Activated CD4-positive, alpha-beta memory T cell treated with anti-CD3 and anti-CD28 coated beads, Interleukin-2, amount 10 ng/mL, durations not matched to agents 7 days and 5 days (primary cell): ENCODE measurements around the gene RBM12. TPM values are rescaled to one million over a fixed set of nuclear protein-coding genes. Genes with fewer than 3 reads are reported as not detected.

Experiments used
- CTCF ChIA-PET: fragments of 350-600 bp; sonication (Branson Sonifier 250); formaldehyde crosslinking; loops from one replicate; lab custom pipeline; 2021; ENCODE audit warnings: antibody characterized with exemption, inconsistent platforms; lab: Charles Lee
- POLR2A ChIA-PET: fragments of 350-600 bp; sonication (Branson Sonifier 250); formaldehyde crosslinking; loops from one replicate; lab custom pipeline; 2021; ENCODE audit warnings: antibody characterized with exemption; lab: Charles Lee
- DNase-seq: peaks from one replicate; pipeline ENCODE4 v3.0.0-alpha.2; 2020
- H3K27ac Mint-ChIP-seq: one replicate; pipeline ENCODE4 v1.8.0; 2021; ENCODE audit warnings: mild to moderate bottlenecking, mixed read lengths
- H3K27me3 Mint-ChIP-seq: one replicate; pipeline ENCODE4 v1.8.0; 2021; ENCODE audit warnings: mixed read lengths
- H3K36me3 Mint-ChIP-seq: one replicate; pipeline ENCODE4 v1.8.0; 2021; ENCODE audit warnings: low read depth, mixed read lengths
- H3K4me1 Mint-ChIP-seq: one replicate; pipeline ENCODE4 v1.8.0; 2021; ENCODE audit warnings: mixed read lengths
- H3K4me3 Mint-ChIP-seq: one replicate; pipeline ENCODE4 v1.8.0; 2021; ENCODE audit warnings: mild to moderate bottlenecking, mixed read lengths
- H3K9me3 Mint-ChIP-seq: one replicate; pipeline ENCODE4 v1.8.0; 2021; ENCODE audit warnings: mixed read lengths
- total RNA-seq, 2 experiments: library from RNA; stranded (reverse); gene quantifications; one replicate each; pipeline ENCODE4 v1.2.3, GENCODE V29; 2021

Gene RBM12
- total RNA-seq, 2 experiments from 2014 or later: 115 to 116 TPM

DNA sequence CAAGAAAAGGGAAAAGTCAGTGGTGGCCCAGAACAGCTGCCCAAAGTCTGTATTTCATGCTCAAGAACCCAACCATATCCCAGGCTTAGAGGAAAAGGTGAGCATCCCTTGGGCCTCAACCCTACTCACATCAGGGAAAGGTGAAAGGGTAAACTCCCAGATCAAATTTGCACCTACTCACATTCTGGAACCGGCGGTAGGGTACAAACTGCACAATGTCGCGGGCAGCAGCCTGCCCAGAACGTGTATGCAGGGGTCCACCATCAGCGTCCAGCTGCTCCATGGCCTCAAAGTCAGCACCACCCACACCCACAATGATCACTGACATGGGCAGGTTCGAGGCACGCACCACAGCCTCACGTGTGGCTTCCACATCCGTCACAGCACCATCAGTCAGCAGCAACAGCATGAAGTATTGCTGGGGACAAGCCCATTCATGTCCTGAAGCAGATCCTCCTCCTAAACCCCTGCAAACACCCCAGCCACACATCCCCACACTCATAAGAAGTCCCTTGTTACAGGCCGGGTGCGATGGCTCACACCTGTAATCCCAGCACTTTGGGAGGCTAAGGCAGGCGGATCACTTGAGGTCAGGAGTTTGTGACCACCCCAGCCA lies 38.2 kb downstream of the RBM12 start:
- no peak for DNase-seq
- Mint-ChIP-seq H3K4me3 (no peak overlapping the region), H3K27ac (no peak overlapping the region), H3K4me1 (no peaks in the 10 kb centered on the region), H3K27me3 (no peaks in the 10 kb centered on the region), H3K9me3 (no peaks in the 10 kb centered on the region), H3K36me3 (peaks cover 41% of the 10 kb centered on the region)
- POLR2A ChIA-PET: interaction anchor here (1.5 kb wide), 1 partner anchor 38 kb away, joined by 8 read pairs; the partner anchor contains the start of genes CPNE1 and RBM12
- CTCF ChIA-PET: no interaction called here

DNA sequence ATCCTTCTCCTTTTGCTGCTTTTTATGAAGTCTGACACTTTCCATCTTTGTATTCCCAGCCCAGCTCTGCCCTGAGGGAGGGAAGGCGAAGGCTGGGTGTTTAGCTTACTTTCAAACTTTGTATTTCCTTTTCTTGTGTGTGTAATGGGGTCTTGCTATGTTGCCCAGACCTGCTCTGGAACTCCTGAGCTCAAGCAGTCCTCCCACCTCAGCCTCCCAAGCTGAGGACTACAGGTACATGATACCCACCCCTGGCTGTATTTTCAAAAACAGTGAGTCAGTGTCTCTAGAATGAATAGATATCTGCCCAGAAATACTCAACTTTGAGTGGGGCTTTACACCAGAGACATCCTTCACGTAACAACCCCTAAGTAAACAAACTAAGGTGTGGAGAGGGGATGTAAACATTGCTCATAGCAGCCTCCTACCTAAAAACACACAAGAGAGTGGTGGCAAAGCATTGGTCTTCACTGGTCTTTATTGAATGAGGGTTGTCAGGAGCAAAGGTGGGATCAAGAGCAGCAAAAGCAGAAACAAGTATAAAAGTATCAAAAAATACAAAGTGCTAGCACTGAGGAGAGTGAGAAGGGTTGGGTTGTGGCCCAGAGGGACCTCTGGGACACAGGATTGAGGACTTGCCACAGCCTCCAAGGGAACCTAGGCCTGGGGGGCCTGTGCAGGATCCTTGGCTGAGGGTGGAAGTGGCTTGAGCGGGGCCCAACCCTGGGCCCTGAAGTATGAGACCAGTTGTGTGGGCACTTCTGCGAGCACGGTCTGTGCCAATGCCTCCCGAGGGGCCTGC lies 38.9 kb downstream of the RBM12 start:
- Mint-ChIP-seq H3K4me1 (no peaks in the 10 kb centered on the region), H3K27ac (peak overlapping the region; percentile 28), H3K9me3 (no peaks in the 10 kb centered on the region), H3K36me3 (peaks cover 39% of the 10 kb centered on the region), H3K27me3 (no peaks in the 10 kb centered on the region), H3K4me3 (no peak overlapping the region)
- ChIA-PET POLR2A (interaction anchor here (1.5 kb wide), 2 partner anchors 36 to 39 kb away, joined by 4 to 8 read pairs; partner anchors contain the start of genes CPNE1 and RBM12), CTCF (no interaction called here)
- DNase-seq: no peak

DNA sequence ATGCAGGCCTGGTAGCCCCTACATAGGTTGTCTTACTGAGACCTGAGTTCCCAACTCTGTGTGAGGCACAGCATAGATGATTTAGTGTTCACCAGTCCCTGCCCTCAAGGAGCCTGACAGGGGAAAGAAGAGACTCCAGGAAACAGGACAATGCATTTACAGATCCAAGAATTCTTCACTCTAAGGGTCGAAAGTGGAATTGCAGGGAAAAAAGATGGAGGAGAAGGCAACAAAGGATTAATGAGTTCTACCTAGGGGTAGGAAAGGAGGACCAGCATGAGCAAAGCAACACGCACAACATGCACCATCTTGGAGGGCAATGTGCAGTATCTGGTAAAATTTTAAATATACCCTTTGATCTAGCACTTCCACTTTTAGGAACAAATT lies 43.1 kb downstream of the RBM12 start:
- Mint-ChIP-seq H3K36me3 (peaks cover 16% of the 10 kb centered on the region), H3K9me3 (no peaks in the 10 kb centered on the region), H3K27ac (no peak overlapping the region), H3K4me3 (no peak overlapping the region), H3K27me3 (no peaks in the 10 kb centered on the region), H3K4me1 (peaks cover 35% of the 10 kb centered on the region)
- POLR2A ChIA-PET: interaction anchor here (6.6 to 9.0 kb wide), 2 partner anchors 41 to 120 kb away, joined by 77 to 198 read pairs; partner anchors contain the start of genes CPNE1, RBM12 and RBM39
- CTCF ChIA-PET: interaction anchor here (2.1 kb wide), 1 partner anchor 19 kb away, joined by 4 read pairs; no protein-coding TSS in a partner anchor
- no peak for DNase-seq

DNA sequence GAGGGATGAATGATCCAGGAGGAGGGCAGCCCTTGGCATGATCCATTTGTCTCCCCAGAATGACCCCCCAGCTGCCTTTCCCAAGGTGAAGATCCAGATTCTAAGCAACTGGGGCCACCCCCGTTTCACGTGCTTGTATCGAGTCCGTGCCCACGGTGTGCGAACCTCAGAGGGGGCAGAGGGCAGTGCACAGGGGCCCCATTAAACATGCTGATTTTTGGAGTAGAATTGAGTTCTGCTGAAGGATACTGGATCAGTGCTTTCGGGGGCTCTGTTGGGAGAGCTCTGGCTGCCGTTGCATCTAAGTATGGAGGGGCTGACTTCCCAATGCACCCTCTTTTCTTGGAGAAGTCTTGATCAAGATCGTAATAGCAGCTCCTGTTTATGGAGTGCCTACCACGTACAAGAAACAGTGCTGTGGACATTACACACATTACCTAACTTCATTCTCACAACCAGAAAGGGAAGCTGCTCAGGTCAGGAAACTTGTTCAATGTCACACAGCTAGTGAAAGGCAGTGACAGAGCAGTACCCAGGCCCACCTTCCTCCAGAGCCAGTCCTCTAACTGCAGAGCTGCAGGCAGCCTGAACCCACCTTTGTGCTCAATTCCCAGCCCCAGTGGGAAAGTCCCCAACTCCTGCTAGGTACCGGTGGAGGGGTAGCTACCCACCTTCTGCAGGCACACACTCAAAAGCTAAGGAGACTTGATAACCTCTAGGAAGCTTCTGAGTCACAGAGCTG lies 43.7 kb downstream of the RBM12 start:
- H3K27ac Mint-ChIP-seq: no peak overlapping the region
- H3K9me3 Mint-ChIP-seq: no peaks in the 10 kb centered on the region
- POLR2A ChIA-PET: interaction anchor here (2.9 to 9.0 kb wide), 3 partner anchors 41 to 333 kb away, joined by 17 to 198 read pairs (median 77); partner anchors contain the start of genes CPNE1, RBM12, RBM39 and SCAND1
- CTCF ChIA-PET: interaction anchor here (2.1 kb wide), 1 partner anchor 18 kb away, joined by 4 read pairs; no protein-coding TSS in a partner anchor
- peaks cover 10% of the 10 kb centered on the region for H3K36me3 Mint-ChIP-seq
- DNase-seq: no peak
- no peak overlapping the region for H3K4me3 Mint-ChIP-seq
- H3K27me3 Mint-ChIP-seq: no peaks in the 10 kb centered on the region
- peaks cover 39% of the 10 kb centered on the region for H3K4me1 Mint-ChIP-seq

DNA sequence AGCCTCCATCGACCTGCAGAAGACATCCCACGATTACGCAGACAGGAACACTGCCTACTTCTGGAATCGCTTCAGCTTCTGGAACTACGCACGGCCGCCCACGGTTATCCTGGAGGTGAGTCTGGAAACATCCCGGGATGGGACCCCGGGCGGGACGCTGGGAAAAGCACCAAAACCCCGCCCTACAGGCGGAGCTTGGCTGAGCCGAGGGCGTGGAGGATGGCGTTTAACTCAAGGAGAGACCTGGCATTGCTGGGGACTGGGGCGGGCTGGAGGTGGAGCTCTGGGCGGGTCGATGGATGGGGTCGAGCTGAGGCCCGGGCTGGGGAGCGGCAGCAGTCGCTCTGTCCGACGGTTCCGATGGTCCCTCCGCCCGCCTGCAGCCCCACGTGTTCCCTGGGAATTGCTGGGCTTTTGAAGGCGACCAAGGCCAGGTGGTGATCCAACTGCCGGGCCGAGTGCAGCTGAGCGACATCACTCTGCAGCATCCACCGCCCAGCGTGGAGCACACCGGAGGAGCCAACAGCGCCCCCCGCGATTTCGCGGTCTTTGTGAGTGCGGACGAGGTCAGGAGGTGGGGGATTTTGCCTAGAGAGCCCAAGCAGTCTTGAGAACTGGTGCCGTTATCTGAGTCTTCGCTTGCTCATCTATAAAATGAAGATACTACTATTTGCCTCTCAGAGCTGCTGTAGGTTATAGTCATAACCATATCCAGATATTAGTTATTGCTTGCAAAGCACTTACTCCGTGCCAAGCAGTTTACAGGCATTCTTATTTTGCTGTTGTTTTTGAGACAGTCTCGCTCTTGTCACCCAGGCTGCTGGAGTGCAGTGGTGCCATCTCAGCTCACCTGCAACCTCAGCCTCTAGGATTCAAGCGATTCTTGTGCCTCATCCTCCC lies 45.3 kb downstream of the RBM12 start:
- DNase-seq: peak; percentile 78
- peaks cover 3% of the 10 kb centered on the region for H3K36me3 Mint-ChIP-seq
- ChIA-PET CTCF (interaction anchor here (0.8 to 2.1 kb wide), 17 partner anchors 8 to 335 kb away, joined by 3 to 10 read pairs (median 4); partner anchors contain the start of genes CPNE1, RBM12, RBM39 and SCAND1), POLR2A (interaction anchor here (0.7 to 9.0 kb wide), 20 partner anchors 10 to 335 kb away, joined by 3 to 198 read pairs (median 6); partner anchors contain the start of genes CEP250, CPNE1, EIF6 and ERGIC3)
- peak overlapping the region; percentile 70 for H3K27ac Mint-ChIP-seq
- H3K27me3 Mint-ChIP-seq: peaks cover 1% of the 10 kb centered on the region
- H3K9me3 Mint-ChIP-seq: no peaks in the 10 kb centered on the region
- peak overlapping the region; percentile 83 for H3K4me3 Mint-ChIP-seq
- peaks cover 45% of the 10 kb centered on the region for H3K4me1 Mint-ChIP-seq

DNA sequence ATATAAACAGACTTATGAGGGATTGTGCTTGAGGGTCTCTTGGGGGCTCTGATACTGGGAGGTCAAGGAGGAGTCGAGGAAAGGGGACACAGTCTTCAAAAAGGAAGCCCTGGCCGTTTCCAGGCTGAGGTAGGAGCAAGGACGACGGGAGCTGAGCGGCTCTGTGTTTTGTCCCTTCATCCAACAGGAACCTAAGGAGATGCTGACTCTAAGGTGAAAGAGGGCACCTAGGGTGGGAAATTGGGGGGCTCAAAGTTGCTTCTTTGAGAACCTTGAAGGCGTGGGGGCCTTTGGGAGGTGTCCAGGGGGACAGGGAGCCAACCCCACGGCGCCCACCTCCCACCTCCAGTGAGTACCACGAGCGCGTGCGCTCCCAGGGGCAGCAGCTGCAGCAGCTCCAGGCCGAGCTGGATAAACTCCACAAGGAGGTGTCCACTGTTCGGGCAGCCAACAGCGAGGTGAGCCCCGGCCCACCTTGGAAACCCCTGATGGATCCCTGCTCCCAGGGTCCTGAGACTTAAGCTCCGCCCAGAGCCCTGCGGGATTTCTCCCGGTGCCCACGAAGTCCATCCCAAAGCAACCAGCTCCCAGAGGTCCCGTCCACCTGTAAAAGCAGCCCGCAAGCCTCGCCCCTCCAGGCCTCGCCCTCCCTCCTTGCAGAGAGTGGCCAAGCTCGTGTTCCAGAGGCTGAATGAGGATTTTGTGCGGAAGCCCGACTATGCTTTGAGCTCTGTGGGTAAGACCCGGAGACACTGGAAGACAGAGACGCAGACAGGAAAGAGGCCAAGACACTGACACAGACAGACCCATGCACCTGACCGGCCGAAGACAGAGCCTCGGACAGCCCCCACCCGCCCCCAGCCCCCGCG lies 46.2 kb downstream of the RBM12 start:
- POLR2A ChIA-PET: interaction anchor here (0.8 to 9.0 kb wide), 18 partner anchors 11 to 336 kb away, joined by 3 to 198 read pairs (median 7); partner anchors contain the start of genes CEP250, CPNE1, EIF6 and ERGIC3
- Mint-ChIP-seq H3K4me1 (peaks cover 46% of the 10 kb centered on the region), H3K27me3 (peaks cover 1% of the 10 kb centered on the region), H3K36me3 (peaks cover 3% of the 10 kb centered on the region), H3K27ac (peak overlapping the region; percentile 75), H3K9me3 (no peaks in the 10 kb centered on the region), H3K4me3 (peak overlapping the region; percentile 83)
- CTCF ChIA-PET: interaction anchor here (0.8 to 1.9 kb wide), 12 partner anchors 13 to 336 kb away, joined by 3 to 10 read pairs (median 6); partner anchors contain the start of genes CPNE1, RBM12, RBM39 and SCAND1
- DNase-seq: peak; percentile 30

DNA sequence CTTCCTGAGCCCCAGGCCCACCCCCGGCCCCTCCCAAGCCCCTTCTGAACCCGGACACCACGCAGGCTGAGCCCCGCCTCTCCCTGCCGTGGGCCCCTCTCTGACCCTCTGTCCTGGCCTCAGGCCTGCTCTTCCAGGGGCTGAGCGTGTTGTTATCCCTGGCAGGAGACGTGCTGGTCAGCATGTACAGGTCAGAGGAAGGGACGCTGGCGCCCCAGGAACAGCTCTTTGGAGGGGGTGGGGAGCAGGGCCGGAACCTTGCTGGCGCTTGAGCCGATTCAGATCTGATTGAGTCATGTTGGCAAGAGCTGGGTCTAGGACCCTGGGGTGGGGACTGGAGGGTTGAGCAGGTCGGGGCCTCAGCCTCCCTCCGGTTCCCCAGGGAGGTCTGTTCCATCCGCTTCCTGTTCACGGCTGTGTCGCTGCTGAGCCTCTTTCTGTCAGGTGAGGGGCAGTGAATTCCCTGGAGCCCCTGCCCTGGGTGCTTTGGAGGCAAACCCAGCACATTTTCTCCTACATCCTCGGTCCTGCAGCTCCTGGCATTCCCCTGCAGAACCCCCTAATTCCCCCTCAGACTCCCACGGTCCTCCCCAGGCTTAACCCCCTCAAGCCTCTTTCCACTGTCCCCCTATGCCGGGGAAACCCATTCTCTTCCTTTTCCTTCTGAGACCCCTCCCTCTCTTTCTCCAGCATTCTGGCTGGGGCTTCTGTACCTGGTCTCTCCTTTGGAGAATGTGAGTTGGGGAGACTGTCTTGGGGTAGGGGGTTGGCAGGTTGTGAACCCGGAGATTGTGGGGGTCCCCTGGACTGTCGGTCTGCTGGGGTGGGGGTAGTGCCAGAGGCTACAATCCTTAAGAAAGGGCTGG lies 47.1 kb downstream of the RBM12 start:
- H3K4me1 Mint-ChIP-seq: peaks cover 46% of the 10 kb centered on the region
- H3K4me3 Mint-ChIP-seq: peak overlapping the region; percentile 83
- POLR2A ChIA-PET: interaction anchor here (1.3 to 9.0 kb wide), 10 partner anchors 13 to 337 kb away, joined by 3 to 198 read pairs (median 24); partner anchors contain the start of genes CEP250, CPNE1, NFS1 and PHF20
- H3K27ac Mint-ChIP-seq: peak overlapping the region; percentile 90
- peaks cover 1% of the 10 kb centered on the region for H3K27me3 Mint-ChIP-seq
- DNase-seq: peak; percentile 52
- peaks cover 3% of the 10 kb centered on the region for H3K36me3 Mint-ChIP-seq
- H3K9me3 Mint-ChIP-seq: no peaks in the 10 kb centered on the region
- CTCF ChIA-PET: interaction anchor here (1.2 to 3.4 kb wide), 5 partner anchors 16 to 336 kb away, joined by 3 to 23 read pairs (median 8); partner anchors contain the start of gene SCAND1

DNA sequence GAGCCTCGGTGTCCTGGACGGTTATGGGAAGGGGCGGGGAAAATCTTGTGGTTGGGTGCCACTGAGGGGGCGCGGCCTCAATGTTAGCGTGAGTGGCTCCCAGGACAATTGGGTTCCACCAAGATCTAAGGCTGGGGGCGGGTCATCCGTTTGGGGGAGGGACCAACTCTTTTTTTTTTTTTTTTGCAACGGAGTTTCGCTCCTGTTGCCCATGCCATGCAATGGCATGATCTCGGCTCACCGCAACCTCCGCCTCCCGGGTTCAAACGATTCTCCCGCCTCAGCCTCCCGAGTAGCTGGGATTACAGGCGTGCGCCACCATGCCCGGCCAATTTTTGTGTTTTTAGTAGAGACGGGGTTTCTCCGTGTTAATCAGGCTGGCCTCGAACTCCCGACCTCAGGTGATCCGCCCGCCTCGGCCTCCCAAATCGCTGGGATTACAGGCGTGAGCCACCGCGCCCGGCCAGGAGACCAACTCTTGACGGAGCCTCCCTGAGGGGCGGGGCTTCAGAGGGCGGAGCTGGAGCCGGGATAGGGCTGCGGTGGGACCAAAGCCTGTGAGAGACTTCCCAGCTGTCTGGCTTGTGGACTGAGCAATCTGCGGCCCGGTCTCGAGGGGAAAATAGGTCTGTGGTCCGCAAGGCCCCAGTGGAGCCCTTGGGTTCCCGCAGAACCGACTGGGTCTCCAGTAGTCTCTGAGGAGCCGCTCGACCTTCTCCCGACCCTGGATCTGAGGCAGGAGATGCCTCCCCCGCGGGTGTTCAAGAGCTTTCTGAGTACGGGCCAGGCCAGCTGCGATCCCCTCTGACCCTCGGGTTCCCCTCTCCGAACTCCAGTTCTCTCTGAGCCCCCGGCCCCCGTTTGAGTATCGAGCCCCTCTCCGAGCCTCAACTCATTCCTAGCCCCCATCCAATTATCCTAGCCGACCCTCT lies 48.0 kb downstream of the RBM12 start:
- POLR2A ChIA-PET: interaction anchor here (0.6 to 9.0 kb wide), 21 partner anchors 12 to 1253 kb away, joined by 3 to 198 read pairs (median 6); partner anchors contain the start of genes CEP250, CPNE1, EIF6 and ERGIC3
- CTCF ChIA-PET: interaction anchor here (0.6 to 3.4 kb wide), 7 partner anchors 8 to 337 kb away, joined by 3 to 23 read pairs (median 4); partner anchors contain the start of genes ERGIC3 and SCAND1

More for the DNA sequence above, 48.0 kb downstream of the RBM12 start:
- Mint-ChIP-seq H3K27ac (peak overlapping the region; percentile 90), H3K27me3 (peaks cover 1% of the 10 kb centered on the region), H3K4me1 (peaks cover 46% of the 10 kb centered on the region), H3K36me3 (peaks cover 3% of the 10 kb centered on the region), H3K4me3 (peak overlapping the region; percentile 83), H3K9me3 (no peaks in the 10 kb centered on the region)
- DNase-seq: peak; percentile 69
